Activated T-cell treated with anti-CD3 and anti-CD28 coated beads, Interleukin-2, amount 50 U/mL, for 72 hours (primary cell): ENCODE measurements around the gene RPTOR. TPM values are rescaled to one million over a fixed set of nuclear protein-coding genes. Genes with fewer than 3 reads are reported as not detected.
"Not testable (repeated sequence)": the region's sequence is repeated elsewhere in the genome, so short reads cannot be mapped to it uniquely, and the experiment has no call there.

Source experiments
- ATAC-seq, 2 donors: fragments of 150-1000 bp; cut with Tn5 transposase; replicated peaks in 1 of 2; 2 replicates each; pipeline ENCODE4 v1.10.0; 2021; ENCODE audit warnings: moderate library complexity in 2 of 2, mild to moderate bottlenecking in 1 of 2
- DNase-seq, 2 donors: peaks; one replicate each; pipeline ENCODE4 v3.0.0; 2021 to 2022; ENCODE audit warnings: mixed read lengths in 1 of 2
- H3K27ac Mint-ChIP-seq: one replicate; pipeline ENCODE4 v1.8.0; 2022; ENCODE audit warnings: mild to moderate bottlenecking, moderate library complexity, mixed read lengths
- H3K27me3 Mint-ChIP-seq: one replicate; pipeline ENCODE4 v1.8.0; 2022; ENCODE audit warnings: low read depth, mixed read lengths
- H3K36me3 Mint-ChIP-seq, 2 donors: one replicate each; pipeline ENCODE4 v1.8.0; 2022; ENCODE audit warnings: mixed read lengths in 2 of 2, mild to moderate bottlenecking in 1 of 2; ENCODE audit not compliant: insufficient read depth in 2 of 2
- H3K4me1 Mint-ChIP-seq: one replicate; pipeline ENCODE4 v1.8.0; 2022; ENCODE audit warnings: low read depth, mixed read lengths
- H3K4me3 Mint-ChIP-seq, 2 donors: one replicate each; pipeline ENCODE4 v1.8.0; 2022; ENCODE audit warnings: mild to moderate bottlenecking in 2 of 2, mixed read lengths in 2 of 2, moderate library complexity in 2 of 2
- H3K9me3 Mint-ChIP-seq, 2 donors: one replicate each; pipeline ENCODE4 v1.8.0; 2022; ENCODE audit warnings: mixed read lengths in 2 of 2
- total RNA-seq, 2 donors: library from RNA; stranded (reverse); gene quantifications; one replicate each; pipeline ENCODE4 v1.2.3, GENCODE V29; 2022

RPTOR gene
- total RNA-seq, 2 donors from 2014 or later: 50.8 to 62.0 TPM

GRCh38 chr17:80730739-80731138, 186.1 kb downstream of the RPTOR start:
- Mint-ChIP-seq H3K4me1 (peaks cover 33% of the 10 kb centered on the region), H3K27me3 (no peaks in the 10 kb centered on the region), H3K36me3 (peaks cover 1 to 14% of the 10 kb centered on the region in 2 donors), H3K27ac (peak overlapping the region; percentile 95), H3K4me3 (peak overlapping the region; percentile 65 to 88), H3K9me3 (no peaks in the 10 kb centered on the region)
- peak; percentile 24 to 25 for ATAC-seq
- no peak for DNase-seq

DNA sequence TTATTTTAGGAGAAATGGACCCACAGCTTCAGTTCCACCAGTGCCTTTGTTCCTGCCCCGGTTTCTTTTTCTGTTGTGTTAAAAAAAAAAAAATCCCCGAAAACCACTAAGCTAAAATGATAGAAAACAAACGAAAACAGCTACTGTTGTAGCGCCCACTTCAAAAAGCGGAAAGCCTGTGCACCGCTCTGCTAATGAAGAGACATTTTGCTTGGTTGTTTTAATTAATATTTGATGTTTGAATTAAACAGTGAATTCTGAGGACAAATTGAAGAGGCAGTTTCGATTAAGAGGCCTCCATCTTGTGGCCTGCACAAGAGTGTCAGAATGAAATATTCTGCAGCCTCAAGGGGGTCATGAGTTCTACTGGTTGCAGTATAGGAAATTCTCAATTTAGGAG, 186.7 kb downstream of the RPTOR start:
- no peaks in the 10 kb centered on the region for H3K27me3 Mint-ChIP-seq
- H3K36me3 Mint-ChIP-seq: peaks cover 1 to 14% of the 10 kb centered on the region in 2 donors
- H3K27ac Mint-ChIP-seq: peak overlapping the region; percentile 95
- H3K9me3 Mint-ChIP-seq: no peaks in the 10 kb centered on the region
- ATAC-seq (peak; percentile 36 to 51), DNase-seq (no peak)
- H3K4me3 Mint-ChIP-seq: peak overlapping the region; percentile 65 to 88
- H3K4me1 Mint-ChIP-seq: peaks cover 33% of the 10 kb centered on the region

GRCh38 chr17:80732268-80732667, 187.6 kb downstream of the RPTOR start:
- H3K36me3 Mint-ChIP-seq: peaks cover 1 to 10% of the 10 kb centered on the region in 2 donors
- no peak overlapping the region for H3K4me3 Mint-ChIP-seq
- H3K27me3 Mint-ChIP-seq: no peaks in the 10 kb centered on the region
- ATAC-seq (no peak), DNase-seq (no peak)
- H3K27ac Mint-ChIP-seq: no peak overlapping the region
- H3K9me3 Mint-ChIP-seq: no peaks in the 10 kb centered on the region
- peaks cover 39% of the 10 kb centered on the region for H3K4me1 Mint-ChIP-seq

GRCh38 chr17:80737106-80738019, 192.7 kb downstream of the RPTOR start:
- Mint-ChIP-seq H3K9me3 (no peaks in the 10 kb centered on the region), H3K27ac (no peak overlapping the region), H3K36me3 (peaks cover 6 to 34% of the 10 kb centered on the region in 2 donors), H3K4me1 (peaks cover 57% of the 10 kb centered on the region), H3K4me3 (no peak overlapping the region), H3K27me3 (no peaks in the 10 kb centered on the region)
- DNase-seq: no peak
- no peak for ATAC-seq

DNA sequence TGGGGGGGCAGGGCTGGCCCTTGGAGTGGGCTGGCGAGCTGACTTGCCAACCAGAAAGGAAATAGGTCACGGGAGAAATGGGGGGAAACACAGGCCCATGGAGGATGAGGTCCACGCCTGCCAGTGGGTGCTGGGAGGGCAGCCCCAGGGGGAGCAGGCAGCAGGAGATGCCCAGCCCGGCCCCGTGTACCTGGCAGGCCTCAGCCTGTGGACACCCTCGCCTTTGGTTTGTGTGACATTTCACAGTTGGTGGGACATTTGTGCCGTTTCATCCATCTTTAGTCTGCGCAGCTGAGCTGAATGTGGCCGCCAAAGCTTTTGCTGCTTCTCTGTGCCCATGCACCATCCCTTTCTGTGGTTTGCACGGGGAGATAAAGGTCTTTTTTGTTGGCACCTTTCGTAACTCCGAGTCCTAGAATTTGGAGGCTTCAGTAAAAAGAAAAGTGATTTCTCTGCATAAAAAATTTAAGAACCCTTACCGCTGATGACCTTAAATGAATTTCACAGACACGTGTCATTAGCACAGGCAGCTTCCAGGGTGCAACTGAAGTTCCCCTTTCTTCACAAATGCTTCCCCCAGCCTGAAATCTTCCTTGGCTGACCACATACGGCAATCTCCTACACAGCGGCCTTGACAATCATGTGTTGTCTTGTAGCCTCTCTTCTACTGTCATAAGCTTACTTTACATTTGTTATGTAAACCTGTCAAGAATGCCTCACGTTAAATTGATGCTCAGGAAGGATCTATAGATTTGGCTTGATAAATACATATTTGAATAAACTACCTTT, 193.6 kb downstream of the RPTOR start:
- DNase-seq (no peak), ATAC-seq (no peak)
- Mint-ChIP-seq H3K27me3 (no peaks in the 10 kb centered on the region), H3K36me3 (peaks cover 8 to 36% of the 10 kb centered on the region in 2 donors), H3K27ac (no peak overlapping the region), H3K4me3 (peak overlapping the region; percentile 4 to 47), H3K9me3 (no peaks in the 10 kb centered on the region), H3K4me1 (peaks cover 61% of the 10 kb centered on the region)

- H3K9me3 Mint-ChIP-seq: no peaks in the 10 kb centered on the region
- H3K4me1 Mint-ChIP-seq: peaks cover 59% of the 10 kb centered on the region
- peak overlapping the region; percentile 56 to 61 for H3K4me3 Mint-ChIP-seq
- H3K27me3 Mint-ChIP-seq: no peaks in the 10 kb centered on the region
- DNase-seq (no peak), ATAC-seq (peak; percentile 16 to 40)
- peak overlapping the region; percentile 90 for H3K27ac Mint-ChIP-seq
- H3K36me3 Mint-ChIP-seq: peaks cover 6 to 31% of the 10 kb centered on the region in 2 donors
Observed at GRCh38 chr17:80738987-80739730, 194.5 kb downstream of the RPTOR start.

GRCh38 chr17:80740141-80740540, 195.5 kb downstream of the RPTOR start:
- no peak overlapping the region for H3K27ac Mint-ChIP-seq
- no peaks in the 10 kb centered on the region for H3K9me3 Mint-ChIP-seq
- DNase-seq: no peak
- no peaks in the 10 kb centered on the region for H3K27me3 Mint-ChIP-seq
- peaks cover 55% of the 10 kb centered on the region for H3K4me1 Mint-ChIP-seq
- H3K36me3 Mint-ChIP-seq: peaks cover 6 to 30% of the 10 kb centered on the region in 2 donors
- no peak for ATAC-seq
- H3K4me3 Mint-ChIP-seq: no peak overlapping the region

DNA sequence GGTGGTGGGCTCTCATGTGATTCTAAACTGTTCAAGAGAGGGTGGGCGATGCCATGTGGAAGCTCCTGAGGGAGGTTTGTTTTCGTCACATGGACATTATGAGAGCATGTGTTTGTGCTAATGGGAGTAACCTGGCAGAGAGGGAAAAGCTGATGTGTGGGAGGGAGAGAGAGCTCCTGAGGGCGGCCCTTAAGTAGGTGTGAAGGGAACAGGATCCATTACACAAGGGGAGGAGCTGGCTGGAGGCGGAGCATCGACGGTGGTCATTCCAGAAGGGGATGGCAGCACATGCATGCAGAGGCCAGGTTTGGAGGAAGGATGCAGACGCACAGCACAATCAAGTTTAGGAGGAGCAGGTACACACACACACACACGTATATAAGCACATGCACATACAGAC, 197.5 kb downstream of the RPTOR start:
- DNase-seq: no peak
- Mint-ChIP-seq H3K9me3 (no peaks in the 10 kb centered on the region), H3K27ac (no peak overlapping the region), H3K4me1 (peaks cover 51% of the 10 kb centered on the region), H3K4me3 (no peak overlapping the region), H3K36me3 (peaks cover 6 to 30% of the 10 kb centered on the region in 2 donors), H3K27me3 (no peaks in the 10 kb centered on the region)
- no peak for ATAC-seq

GRCh38 chr17:80742581-80743180, 198.0 kb downstream of the RPTOR start:
- H3K4me1 Mint-ChIP-seq: peaks cover 47% of the 10 kb centered on the region
- H3K36me3 Mint-ChIP-seq: peaks cover 6 to 35% of the 10 kb centered on the region in 2 donors
- ATAC-seq: no peak

GRCh38 chr17:80743181-80743771, 198.6 kb downstream of the RPTOR start:
- Mint-ChIP-seq H3K27ac (peak overlapping the region; percentile 0), H3K36me3 (peaks cover 6 to 35% of the 10 kb centered on the region in 2 donors), H3K9me3 (peaks cover 0 to 2% of the 10 kb centered on the region in 2 donors), H3K4me1 (peaks cover 43% of the 10 kb centered on the region), H3K27me3 (no peaks in the 10 kb centered on the region), H3K4me3 (peak overlapping the region; percentile 65 to 68)
- peak; percentile 62 to 66 for ATAC-seq
- DNase-seq: peak in 1 of 2 donors; percentile 49

More at GRCh38 chr17:80742581-80743180, 198.0 kb downstream of the RPTOR start:
- peaks cover 0 to 1% of the 10 kb centered on the region in 2 donors for H3K9me3 Mint-ChIP-seq
- H3K27me3 Mint-ChIP-seq: no peaks in the 10 kb centered on the region
- peak overlapping the region; percentile 65 to 68 for H3K4me3 Mint-ChIP-seq
- DNase-seq: no peak
- peak overlapping the region; percentile 0 for H3K27ac Mint-ChIP-seq

DNA sequence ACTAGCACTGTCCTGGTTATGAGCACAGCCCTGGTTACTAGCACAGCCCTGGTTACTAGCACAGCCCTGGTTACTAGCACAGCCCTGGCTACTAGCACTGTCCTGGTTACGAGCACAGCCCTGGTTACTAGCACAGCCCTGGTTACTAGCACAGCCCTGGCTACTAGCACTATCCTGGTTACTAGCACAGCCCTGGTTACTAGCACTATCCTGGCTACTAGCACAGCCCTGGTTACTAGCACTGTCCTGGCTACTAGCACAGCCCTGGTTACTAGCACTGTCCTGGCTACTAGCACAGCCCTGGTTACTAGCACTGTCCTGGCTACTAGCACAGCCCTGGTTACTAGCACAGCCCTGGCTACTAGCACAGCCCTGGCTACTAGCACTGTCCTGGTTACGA, 199.3 kb downstream of the RPTOR start:
- H3K4me1 Mint-ChIP-seq: peaks cover 36% of the 10 kb centered on the region
- H3K4me3 Mint-ChIP-seq, H3K9me3 Mint-ChIP-seq: not testable (repeated sequence)

DNA sequence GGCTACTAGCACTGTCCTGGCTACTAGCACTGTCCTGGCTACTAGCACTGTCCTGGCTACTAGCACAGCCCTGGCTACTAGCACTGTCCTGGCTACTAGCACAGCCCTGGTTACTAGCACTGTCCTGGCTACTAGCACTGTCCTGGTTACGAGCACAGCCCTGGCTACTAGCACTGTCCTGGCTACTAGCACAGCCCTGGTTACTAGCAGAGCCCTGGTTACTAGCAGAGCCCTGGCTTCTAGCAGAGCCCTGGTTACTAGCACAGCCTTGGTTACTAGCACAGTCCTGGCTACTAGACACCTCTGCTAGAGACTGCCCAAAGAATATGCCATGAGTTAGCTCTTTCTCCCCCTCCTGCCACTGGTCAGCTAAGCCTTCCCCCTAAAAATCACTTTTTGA, 200.1 kb downstream of the RPTOR start:
- Mint-ChIP-seq H3K4me1 (peaks cover 32% of the 10 kb centered on the region), H3K27ac (peak overlapping the region; percentile 44), H3K36me3 (peaks cover 4 to 27% of the 10 kb centered on the region in 2 donors)
- DNase-seq, H3K9me3 Mint-ChIP-seq, H3K4me3 Mint-ChIP-seq, H3K27me3 Mint-ChIP-seq, ATAC-seq: not testable (repeated sequence)

More for the DNA sequence above, 199.3 kb downstream of the RPTOR start:
- H3K27ac Mint-ChIP-seq, H3K27me3 Mint-ChIP-seq, ATAC-seq, DNase-seq: not testable (repeated sequence)
- peaks cover 6 to 34% of the 10 kb centered on the region in 2 donors for H3K36me3 Mint-ChIP-seq
